Loucy (cell line): Measurements from ENCODE around the gene VANGL2.

Experiments
- H2AFZ ChIP-seq: fragments of 200-600 bp; sonication (generic); 2 replicates; pipeline ENCODE4 v1.6.0; 2016; ENCODE audit warnings: antibody characterized with exemption, mild to moderate bottlenecking, low read length, moderate library complexity
- H3F3A ChIP-seq: fragments of 200-600 bp; 2 replicates; pipeline ENCODE4 v1.6.0; 2016; ENCODE audit warnings: antibody characterized with exemption, low read depth, mild to moderate bottlenecking
- H3K27me3 ChIP-seq: fragments of 200-600 bp; sonication (generic); 2 replicates; pipeline ENCODE4 v1.6.1; 2014; ENCODE audit warnings: low read length, mild to moderate bottlenecking; ENCODE audit not compliant: insufficient read depth, poor library complexity, severe bottlenecking
- H3K36me3 ChIP-seq: fragments of 200-600 bp; sonication (generic); 2 replicates; pipeline ENCODE4 v1.6.1; 2016; ENCODE audit warnings: low read length; ENCODE audit not compliant: insufficient read depth
- H3K4me1 ChIP-seq: fragments of 200-600 bp; sonication (generic); 2 replicates; pipeline ENCODE4 v1.5.1; 2014; ENCODE audit warnings: low read length, mild to moderate bottlenecking; ENCODE audit not compliant: insufficient read depth, poor library complexity, severe bottlenecking
- H3K4me2 ChIP-seq: fragments of 200-600 bp; sonication (generic); 2 replicates; pipeline ENCODE4 v1.6.0; 2014; ENCODE audit warnings: antibody characterized with exemption, low read length, low read depth, mild to moderate bottlenecking; ENCODE audit not compliant: poor library complexity, severe bottlenecking
- H3K4me3 ChIP-seq: fragments of 200-600 bp; sonication (generic); 2 replicates; pipeline ENCODE4 v1.5.1; 2014; ENCODE audit warnings: low read length, mild to moderate bottlenecking, mixed read lengths; ENCODE audit not compliant: poor library complexity, severe bottlenecking
- H3K79me2 ChIP-seq: fragments of 200-600 bp; sonication (generic); 2 replicates; pipeline ENCODE4 v1.6.1; 2014; ENCODE audit warnings: low read length; ENCODE audit not compliant: insufficient read depth
- H3K9ac ChIP-seq: fragments of 200-600 bp; sonication (generic); 2 replicates; pipeline ENCODE4 v1.6.0; 2014; ENCODE audit warnings: mild to moderate bottlenecking, low read depth, low read length, moderate library complexity; ENCODE audit not compliant: poor library complexity, severe bottlenecking
- H3K9me2 ChIP-seq: fragments of 200-600 bp; sonication (generic); replicated peaks from 2 replicates; pipeline ENCODE4 v1.6.1; 2016; ENCODE audit warnings: low read depth, low read length, mixed read lengths
- H3K9me3 ChIP-seq: fragments of 200-600 bp; sonication (generic); 2 replicates; pipeline ENCODE4 v1.6.1; 2014; ENCODE audit warnings: mild to moderate bottlenecking, antibody characterized with exemption, low read length, low read depth; ENCODE audit not compliant: insufficient read depth
- H4K20me1 ChIP-seq: fragments of 200-600 bp; sonication (generic); 2 replicates; pipeline ENCODE4 v1.6.0; 2014; ENCODE audit warnings: antibody characterized with exemption, low read length, mild to moderate bottlenecking; ENCODE audit not compliant: insufficient read depth, poor library complexity, severe bottlenecking
- CTCF ChIP-seq: fragments of 200-600 bp; sonication (generic); conservative IDR thresholded peaks from 2 replicates; pipeline ENCODE4 v1.5.1; 2014; ENCODE audit warnings: mild to moderate bottlenecking, antibody characterized with exemption, low read length
- EZH2phosphoT487 ChIP-seq: fragments of 200-600 bp; IDR thresholded peaks from 2 replicates; pipeline ENCODE4 v1.6.1; 2018; ENCODE audit warnings: antibody characterized with exemption, mild to moderate bottlenecking, moderate library complexity, borderline replicate concordance

The VANGL2 gene

GRCh38 chr1:160465123-160465522, 64.8 kb downstream of the VANGL2 start:
- Histone ChIP-seq H3K27me3 (no peaks in the 10 kb centered on the region), H3F3A (no peaks in the 10 kb centered on the region), H3K36me3 (no peaks in the 10 kb centered on the region), H4K20me1 (no peaks in the 10 kb centered on the region), H3K9ac (no peak overlapping the region), H2AFZ (no peak overlapping the region), H3K4me2 (no peak overlapping the region), H3K9me3 (no peaks in the 10 kb centered on the region), H3K79me2 (no peaks in the 10 kb centered on the region), H3K4me3 (no peak overlapping the region), H3K4me1 (peaks cover 20% of the 10 kb centered on the region), H3K9me2 (no peaks in the 10 kb centered on the region)
- TF ChIP-seq EZH2phosphoT487 (no peak), CTCF (no peak)

- Histone ChIP-seq H3K79me2 (no peaks in the 10 kb centered on the region), H3K4me3 (no peak overlapping the region), H3K9me3 (no peaks in the 10 kb centered on the region), H3K4me1 (peaks cover 20% of the 10 kb centered on the region), H3K9ac (no peak overlapping the region), H3K4me2 (no peak overlapping the region), H3K27me3 (no peaks in the 10 kb centered on the region), H4K20me1 (no peaks in the 10 kb centered on the region), H3F3A (no peaks in the 10 kb centered on the region), H2AFZ (no peak overlapping the region), H3K36me3 (no peaks in the 10 kb centered on the region), H3K9me2 (no peaks in the 10 kb centered on the region)
- no peak for TF ChIP-seq CTCF
- no peak for TF ChIP-seq EZH2phosphoT487
Measured at GRCh38 chr1:160466961-160467360, 66.6 kb downstream of the VANGL2 start.

- Histone ChIP-seq H3K9ac (no peak overlapping the region), H2AFZ (no peak overlapping the region), H3K4me3 (no peak overlapping the region), H3K79me2 (no peaks in the 10 kb centered on the region), H4K20me1 (no peaks in the 10 kb centered on the region), H3K27me3 (no peaks in the 10 kb centered on the region), H3K4me1 (peaks cover 20% of the 10 kb centered on the region), H3K9me2 (no peaks in the 10 kb centered on the region), H3F3A (no peaks in the 10 kb centered on the region), H3K36me3 (no peaks in the 10 kb centered on the region), H3K4me2 (no peak overlapping the region), H3K9me3 (no peaks in the 10 kb centered on the region)
- no peak for TF ChIP-seq CTCF
- TF ChIP-seq EZH2phosphoT487: no peak
Measured at GRCh38 chr1:160467576-160467975, 67.2 kb downstream of the VANGL2 start.
